Activated CD4-positive, alpha-beta T cell treated with anti-CD3 and anti-CD28 coated beads, Interleukin-10, Interleukin-2, amounts not matched to agents 100 ng/mL and 50 ng/mL, durations not matched to agents 16 hours and 8 hours (primary cell): ENCODE data around the gene HS6ST3.
"Not testable (repeated sequence)": the region's sequence is repeated elsewhere in the genome, so short reads cannot be mapped to it uniquely, and the experiment has no call there.

Experiments used
- DNase-seq: peaks from one replicate; pipeline ENCODE4 v3.0.0-alpha.2; 2020

Gene HS6ST3

GRCh38 chr13:96089749-96090239, at the start of gene HS6ST3:
HS6ST3 (plus strand) TSS chr13:96090107.
- DNase-seq = peak; percentile 10

- DNase-seq = no peak
Observed at GRCh38 chr13:96041326-96042110, 48.4 kb upstream of the HS6ST3 start.

- DNase-seq = no peak
Observed at GRCh38 chr13:96044238-96044637, 45.7 kb upstream of the HS6ST3 start.

GRCh38 chr13:96046449-96047126, 43.3 kb upstream of the HS6ST3 start:
- not testable (repeated sequence) for DNase-seq

GRCh38 chr13:96050955-96051354, 39.0 kb upstream of the HS6ST3 start:
- not testable (repeated sequence) for DNase-seq

- DNase-seq = not testable (repeated sequence)
Observed at GRCh38 chr13:96051491-96051890, 38.4 kb upstream of the HS6ST3 start.

- not testable (repeated sequence) for DNase-seq
Observed at GRCh38 chr13:96051946-96052345, 38.0 kb upstream of the HS6ST3 start.

GRCh38 chr13:96052656-96053002, 37.3 kb upstream of the HS6ST3 start:
- DNase-seq = no peak

GRCh38 chr13:96053003-96053703, 36.8 kb upstream of the HS6ST3 start, which contains the start of gene UGGT2:
UGGT2 (minus strand) TSS chr13:96053401; CDS start chr13:96053312, 89 bp downstream.
- DNase-seq = peak; percentile 57

- no peak for DNase-seq
Observed at GRCh38 chr13:96065849-96066248, 24.1 kb upstream of the HS6ST3 start.

- no peak for DNase-seq
Observed at GRCh38 chr13:96068729-96069128, 21.2 kb upstream of the HS6ST3 start.

GRCh38 chr13:96071504-96071903, 18.4 kb upstream of the HS6ST3 start:
- DNase-seq = no peak

- DNase-seq = no peak
Observed at GRCh38 chr13:96072392-96072791, 17.5 kb upstream of the HS6ST3 start.

GRCh38 chr13:96075953-96076543, 13.9 kb upstream of the HS6ST3 start:
- DNase-seq = peak; percentile 3

GRCh38 chr13:96080676-96081075, 9.2 kb upstream of the HS6ST3 start:
- no peak for DNase-seq

GRCh38 chr13:96081888-96082287, 8.0 kb upstream of the HS6ST3 start:
- no peak for DNase-seq

GRCh38 chr13:96082640-96083039, 7.3 kb upstream of the HS6ST3 start:
- no peak for DNase-seq

GRCh38 chr13:96086736-96087135, 3.2 kb upstream of the HS6ST3 start:
- DNase-seq = no peak

- DNase-seq = no peak
Observed at GRCh38 chr13:96089139-96089538, 768 bp upstream of the HS6ST3 start.

GRCh38 chr13:96090240-96091101, 564 bp downstream of the HS6ST3 start:
- no peak for DNase-seq

- DNase-seq = no peak
Observed at GRCh38 chr13:96091164-96092117, 1.5 kb downstream of the HS6ST3 start.
